Karpas-422 (cell line): ENCODE data around the gene EXPH5. TPM values are rescaled to one million over a fixed set of nuclear protein-coding genes. Genes with fewer than 3 reads are reported as not detected.

ENCODE experiments used
- DNase-seq: peaks from one replicate; pipeline ENCODE4 v3.0.0-alpha.2; 2015
- H2AFZ ChIP-seq: fragments of 200-600 bp; sonication (generic); 2 replicates; pipeline ENCODE4 v1.6.1; 2014; ENCODE audit warnings: antibody characterized with exemption, low read length, mixed read lengths
- H3K27ac ChIP-seq: fragments of 200-600 bp; sonication (generic); 2 replicates; pipeline ENCODE4 v1.5.1; 2014; ENCODE audit warnings: mild to moderate bottlenecking, low read length, moderate library complexity
- H3K27me3 ChIP-seq: fragments of 200-600 bp; sonication (generic); 2 replicates; pipeline ENCODE4 v1.6.1; 2014; ENCODE audit warnings: low read length, mixed read lengths
- H3K36me3 ChIP-seq: fragments of 200-600 bp; sonication (generic); 2 replicates; pipeline ENCODE4 v1.6.1; 2014; ENCODE audit warnings: low read length, mixed read lengths; ENCODE audit not compliant: insufficient read depth
- H3K4me1 ChIP-seq: fragments of 200-600 bp; sonication (generic); 2 replicates; pipeline ENCODE4 v1.6.1; 2014; ENCODE audit warnings: mild to moderate bottlenecking, low read length, mixed read lengths
- H3K4me2 ChIP-seq: fragments of 200-600 bp; sonication (generic); 2 replicates; pipeline ENCODE4 v1.6.1; 2014; ENCODE audit warnings: low read length, low read depth, mild to moderate bottlenecking; ENCODE audit not compliant: poor library complexity, severe bottlenecking
- H3K4me3 ChIP-seq: fragments of 200-600 bp; sonication (generic); 2 replicates; pipeline ENCODE4 v1.5.1; 2014; ENCODE audit warnings: mild to moderate bottlenecking, antibody characterized with exemption, low read length, mixed read lengths
- H3K79me2 ChIP-seq: fragments of 200-600 bp; sonication (generic); 2 replicates; pipeline ENCODE4 v1.6.1; 2014; ENCODE audit warnings: mild to moderate bottlenecking, low read length, mixed read lengths
- H3K9ac ChIP-seq: fragments of 200-600 bp; sonication (generic); 2 replicates; pipeline ENCODE4 v1.6.0; 2014; ENCODE audit warnings: low read length
- H3K9me2 ChIP-seq: fragments of 200-600 bp; sonication (generic), shearing (Covaris generic); replicated peaks from 2 replicates; pipeline ENCODE4 v1.6.0; 2014; ENCODE audit warnings: mild to moderate bottlenecking, low read length, moderate library complexity; ENCODE audit not compliant: insufficient read depth
- H3K9me3 ChIP-seq: fragments of 300-700, 200-600 bp; sonication (generic); 2 replicates; pipeline ENCODE4 v1.6.1; 2014; ENCODE audit warnings: low read length, mixed read lengths
- H4K20me1 ChIP-seq: fragments of 200-600 bp; sonication (generic); 2 replicates; pipeline ENCODE4 v1.6.1; 2014; ENCODE audit warnings: mild to moderate bottlenecking, antibody characterized with exemption, low read length, low read depth; ENCODE audit not compliant: insufficient read depth
- total RNA-seq: library from RNA; depleted of rRNA; stranded (reverse); fragments of >200 nt; shearing (Covaris generic); gene quantifications from 2 replicates; pipeline ENCODE4 v1.2.3, GENCODE V29; 2014; ENCODE audit warnings: low replicate concordance; rRNA removed

The EXPH5 gene
- total RNA-seq, 1 experiment from 2014 or later: not detected

GRCh38 chr11:108483163-108483562 lies 110.4 kb downstream of the EXPH5 start:
- no peaks in the 10 kb centered on the region for H4K20me1 ChIP-seq
- no peak overlapping the region for H3K9ac ChIP-seq
- DNase-seq: no peak
- no peaks in the 10 kb centered on the region for H3K27me3 ChIP-seq
- no peak overlapping the region for H3K4me2 ChIP-seq
- H3K36me3 ChIP-seq: peaks cover 60% of the 10 kb centered on the region
- no peaks in the 10 kb centered on the region for H3K79me2 ChIP-seq
- H3K27ac ChIP-seq: no peak overlapping the region
- H3K9me3 ChIP-seq: no peaks in the 10 kb centered on the region
- no peak overlapping the region for H3K4me3 ChIP-seq
- H2AFZ ChIP-seq: no peak overlapping the region
- H3K4me1 ChIP-seq: no peaks in the 10 kb centered on the region
- no peaks in the 10 kb centered on the region for H3K9me2 ChIP-seq

GRCh38 chr11:108474664-108475463 lies 118.7 kb downstream of the EXPH5 start:
- H3K9me2 ChIP-seq: no peaks in the 10 kb centered on the region
- H3K9me3 ChIP-seq: no peaks in the 10 kb centered on the region
- H3K4me3 ChIP-seq: no peak overlapping the region
- H3K4me2 ChIP-seq: no peak overlapping the region
- no peaks in the 10 kb centered on the region for H3K27me3 ChIP-seq
- no peaks in the 10 kb centered on the region for H4K20me1 ChIP-seq
- no peak overlapping the region for H3K9ac ChIP-seq
- no peaks in the 10 kb centered on the region for H3K4me1 ChIP-seq
- H3K27ac ChIP-seq: no peak overlapping the region
- H2AFZ ChIP-seq: no peak overlapping the region
- no peak for DNase-seq
- H3K79me2 ChIP-seq: no peaks in the 10 kb centered on the region
- H3K36me3 ChIP-seq: peaks cover 48% of the 10 kb centered on the region; the same call in 1 of the 2 replicates

- H3K9me3 ChIP-seq: no peaks in the 10 kb centered on the region
- H2AFZ ChIP-seq: no peak overlapping the region
- H3K36me3 ChIP-seq: peaks cover 34% of the 10 kb centered on the region; the same call in 1 of the 2 replicates
- no peaks in the 10 kb centered on the region for H3K27me3 ChIP-seq
- no peak for DNase-seq
- peaks cover 8% of the 10 kb centered on the region for H3K4me1 ChIP-seq
- H3K9ac ChIP-seq: no peak overlapping the region
- H3K79me2 ChIP-seq: no peaks in the 10 kb centered on the region
- H4K20me1 ChIP-seq: no peaks in the 10 kb centered on the region
- H3K4me2 ChIP-seq: no peak overlapping the region
- H3K4me3 ChIP-seq: no peak overlapping the region
- H3K27ac ChIP-seq: no peak overlapping the region
- H3K9me2 ChIP-seq: no peaks in the 10 kb centered on the region
Measured at GRCh38 chr11:108472681-108473080, 120.9 kb downstream of the EXPH5 start.

GRCh38 chr11:108468478-108468864 lies 125.1 kb downstream of the EXPH5 start:
- H3K9ac ChIP-seq: peak overlapping the region; percentile 80
- peaks cover 19% of the 10 kb centered on the region for H3K4me1 ChIP-seq
- H3K36me3 ChIP-seq: peaks cover 9% of the 10 kb centered on the region; the same call in 1 of the 2 replicates
- H3K9me3 ChIP-seq: no peaks in the 10 kb centered on the region
- H4K20me1 ChIP-seq: no peaks in the 10 kb centered on the region
- H3K27ac ChIP-seq: peak overlapping the region; percentile 68
- DNase-seq: no peak
- H3K4me2 ChIP-seq: peak overlapping the region; percentile 89
- peak overlapping the region; percentile 88 for H2AFZ ChIP-seq
- H3K9me2 ChIP-seq: no peaks in the 10 kb centered on the region
- H3K79me2 ChIP-seq: peaks cover 5% of the 10 kb centered on the region; the same call in 1 of the 2 replicates
- peak overlapping the region; percentile 70 for H3K4me3 ChIP-seq
- no peaks in the 10 kb centered on the region for H3K27me3 ChIP-seq

- DNase-seq: peak; percentile 100
- peak within 1 kb of the TSS; percentile 80 for H3K9ac ChIP-seq
- peak within 1 kb of the TSS; percentile 68 for H3K27ac ChIP-seq
- peaks cover under 1% of the 10 kb centered on the region; the same call in 1 of the 2 replicates for H3K36me3 ChIP-seq
- H2AFZ ChIP-seq: peak within 1 kb of the TSS; percentile 88
- H3K9me2 ChIP-seq: no peaks in the 10 kb centered on the region
- peak within 1 kb of the TSS; percentile 70 for H3K4me3 ChIP-seq
- H3K9me3 ChIP-seq: no peaks in the 10 kb centered on the region
- H3K4me2 ChIP-seq: peak within 1 kb of the TSS; percentile 89
- H3K79me2 ChIP-seq: peaks cover 5% of the 10 kb centered on the region; the same call in 1 of the 2 replicates
- H3K27me3 ChIP-seq: no peaks in the 10 kb centered on the region
- no peaks in the 10 kb centered on the region for H4K20me1 ChIP-seq
- H3K4me1 ChIP-seq: peaks cover 29% of the 10 kb centered on the region
Measured at GRCh38 chr11:108467091-108467823, 126.3 kb downstream of the EXPH5 start, which contains the start of gene C11orf65. C11orf65 (minus strand) TSS chr11:108467529; CDS start chr11:108461559, 5,970 bp downstream.

- peak overlapping the region; percentile 89 for H3K4me2 ChIP-seq
- H3K9me2 ChIP-seq: no peaks in the 10 kb centered on the region
- H3K9ac ChIP-seq: peak overlapping the region; percentile 80
- peak overlapping the region; percentile 37 for H2AFZ ChIP-seq
- no peaks in the 10 kb centered on the region for H3K27me3 ChIP-seq
- DNase-seq: no peak
- H3K27ac ChIP-seq: peak overlapping the region; percentile 68
- H3K4me3 ChIP-seq: peak overlapping the region; percentile 70
- H4K20me1 ChIP-seq: no peaks in the 10 kb centered on the region
- peaks cover 29% of the 10 kb centered on the region for H3K4me1 ChIP-seq
- H3K9me3 ChIP-seq: no peaks in the 10 kb centered on the region
- peaks cover 5% of the 10 kb centered on the region; the same call in 1 of the 2 replicates for H3K79me2 ChIP-seq
- no peaks in the 10 kb centered on the region for H3K36me3 ChIP-seq
Measured at GRCh38 chr11:108466405-108466804, 127.2 kb downstream of the EXPH5 start.

Other genes starting within 250 kb of the EXPH5 start
- 2.3 and 7.2 TPM in 2 replicates for gene C11orf65, start 126.2 kb downstream of the EXPH5 start, total RNA-seq
- 17.2 and 33.4 TPM in 2 replicates for gene POGLUT3, start 95.4 kb downstream of the EXPH5 start, total RNA-seq
- gene DDX10, start 71.3 kb upstream of the EXPH5 start, total RNA-seq: 103 and 121 TPM in 2 replicates